ENCODE results near the gene XRN1.
"Not testable (repeated sequence)": the region's sequence is repeated elsewhere in the genome, so short reads cannot be mapped to it uniquely, and the experiment has no call there.

The XRN1 gene

GRCh38 chr3:142348460-142348859 is 99.4 kb downstream of the XRN1 start:
- no peaks in the 10 kb centered on the region for H3K36me3 ChIP-seq (ENCODE audit: control insufficient read depth, insufficient read depth, low read length)
- WGBS, 2 experiments: 83 to 91% methylated on average over 1 of the region's 1 CpG
- no peaks in the 10 kb centered on the region for H3K27me3 ChIP-seq (ENCODE audit: control insufficient read depth, insufficient read depth, low read length, poor library complexity, severe bottlenecking)
- no peaks in the 10 kb centered on the region for H3K9me3 ChIP-seq (ENCODE audit: control insufficient read depth, low read length)
- no peak overlapping the region for H3K27ac ChIP-seq (ENCODE audit: insufficient read depth, low read depth, low read length, poor library complexity, severe bottlenecking)
- no peaks in the 10 kb centered on the region for H3K4me1 ChIP-seq (ENCODE audit: control insufficient read depth, insufficient read depth, low read length)
- H3K4me3 ChIP-seq (ENCODE audit: insufficient read depth, low read depth, low read length): no peak overlapping the region

DNA sequence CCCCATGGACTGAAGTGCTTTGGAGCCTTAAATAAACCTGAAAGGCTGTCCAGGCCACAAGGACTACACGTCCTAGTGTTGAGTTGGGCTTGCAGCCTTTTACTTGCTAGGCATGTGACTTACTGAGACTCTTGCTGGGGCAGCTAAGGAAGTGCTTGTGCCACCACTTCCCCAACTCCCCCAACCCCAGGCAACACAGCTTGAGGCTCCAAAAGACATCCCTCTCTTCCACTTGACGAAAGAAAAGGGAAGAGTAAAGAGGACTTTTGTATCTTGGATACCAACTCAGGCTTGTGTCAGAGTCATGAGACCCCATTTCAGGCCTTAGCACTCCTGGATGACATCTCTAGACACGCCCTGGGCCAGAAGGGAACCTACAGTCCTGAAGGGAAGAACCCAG is 109.8 kb downstream of the XRN1 start:
- Histone ChIP-seq H3K4me1 (ENCODE audit: control insufficient read depth, insufficient read depth, low read length) (no peaks in the 10 kb centered on the region), H3K27ac (ENCODE audit: insufficient read depth, low read depth, low read length, poor library complexity, severe bottlenecking) (no peak overlapping the region), H3K36me3 (ENCODE audit: control insufficient read depth, insufficient read depth, low read length) (no peaks in the 10 kb centered on the region), H3K9me3 (ENCODE audit: control insufficient read depth, low read length) (no peaks in the 10 kb centered on the region), H3K4me3 (ENCODE audit: insufficient read depth, low read depth, low read length) (no peak overlapping the region), H3K27me3 (ENCODE audit: control insufficient read depth, insufficient read depth, low read length, poor library complexity, severe bottlenecking) (no peaks in the 10 kb centered on the region)
- WGBS, 2 experiments: 74 to 80% methylated on average over 3 of the region's 3 CpGs

DNA sequence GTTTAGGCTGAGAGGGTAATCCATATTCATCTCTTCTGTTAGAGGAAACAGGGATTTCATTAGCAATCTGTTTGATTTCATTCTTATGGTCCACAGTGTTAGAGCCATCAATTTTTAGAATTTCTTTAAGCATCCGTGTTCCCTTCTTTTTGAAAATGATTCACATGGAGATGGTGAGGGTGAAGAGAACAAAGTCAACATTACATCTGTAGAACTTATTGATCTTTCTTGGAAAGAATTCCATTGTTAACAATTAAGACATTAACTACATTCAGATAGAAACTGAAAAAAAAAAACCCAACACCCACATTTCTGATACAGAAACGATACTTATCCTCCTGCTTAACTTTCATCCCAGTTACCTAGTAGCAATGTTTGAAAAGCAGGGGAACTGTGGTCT is 115.4 kb downstream of the XRN1 start:
- 80 to 100% methylated on average over 2 of the region's 2 CpGs for WGBS, 2 experiments
- no peaks in the 10 kb centered on the region for H3K36me3 ChIP-seq (ENCODE audit: control insufficient read depth, insufficient read depth, low read length)
- no peaks in the 10 kb centered on the region for H3K9me3 ChIP-seq (ENCODE audit: control insufficient read depth, low read length)
- H3K4me1 ChIP-seq (ENCODE audit: control insufficient read depth, insufficient read depth, low read length): no peaks in the 10 kb centered on the region
- H3K27me3 ChIP-seq (ENCODE audit: control insufficient read depth, insufficient read depth, low read length, poor library complexity, severe bottlenecking): no peaks in the 10 kb centered on the region
- H3K4me3 ChIP-seq (ENCODE audit: insufficient read depth, low read depth, low read length): no peak overlapping the region
- H3K27ac ChIP-seq (ENCODE audit: insufficient read depth, low read depth, low read length, poor library complexity, severe bottlenecking): no peak overlapping the region

GRCh38 chr3:142324275-142324953 is 123.4 kb downstream of the XRN1 start:
- not testable (repeated sequence) for H3K27me3 ChIP-seq (ENCODE audit: control insufficient read depth, insufficient read depth, low read length, poor library complexity, severe bottlenecking); H3K4me3 ChIP-seq (ENCODE audit: insufficient read depth, low read depth, low read length); H3K36me3 ChIP-seq (ENCODE audit: control insufficient read depth, insufficient read depth, low read length); H3K9me3 ChIP-seq (ENCODE audit: control insufficient read depth, low read length); H3K27ac ChIP-seq (ENCODE audit: insufficient read depth, low read depth, low read length, poor library complexity, severe bottlenecking); H3K4me1 ChIP-seq (ENCODE audit: control insufficient read depth, insufficient read depth, low read length)
- WGBS, 2 experiments: 100% methylated on average over 1 of the region's 1 CpG

DNA sequence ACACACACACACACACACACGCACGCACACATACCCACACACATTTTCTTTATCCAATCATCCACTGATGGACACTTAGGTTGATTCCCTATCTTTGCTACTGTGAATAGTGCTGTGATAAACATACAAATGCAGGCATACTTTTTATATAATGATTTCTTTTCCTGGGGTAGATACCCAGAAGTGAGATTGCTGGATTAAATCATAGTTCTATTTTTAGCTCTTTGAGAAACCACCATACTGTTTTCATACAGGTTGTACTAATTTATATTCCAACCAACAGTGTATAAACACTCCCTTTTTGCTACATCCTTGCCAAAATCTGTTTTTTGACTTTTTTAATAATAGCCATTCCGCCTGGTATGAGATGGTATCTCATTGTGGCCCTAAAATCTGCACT is 127.9 kb downstream of the XRN1 start:
- Histone ChIP-seq H3K27ac (ENCODE audit: insufficient read depth, low read depth, low read length, poor library complexity, severe bottlenecking) (no peak overlapping the region), H3K4me3 (ENCODE audit: insufficient read depth, low read depth, low read length) (no peak overlapping the region), H3K27me3 (ENCODE audit: control insufficient read depth, insufficient read depth, low read length, poor library complexity, severe bottlenecking) (no peaks in the 10 kb centered on the region), H3K4me1 (ENCODE audit: control insufficient read depth, insufficient read depth, low read length) (no peaks in the 10 kb centered on the region), H3K9me3 (ENCODE audit: control insufficient read depth, low read length) (no peaks in the 10 kb centered on the region), H3K36me3 (ENCODE audit: control insufficient read depth, insufficient read depth, low read length) (no peaks in the 10 kb centered on the region)
- whole genome bisulfite sequencing, 2 experiments: 100% methylated on average over 1 to 3 of the region's 3 CpGs

DNA sequence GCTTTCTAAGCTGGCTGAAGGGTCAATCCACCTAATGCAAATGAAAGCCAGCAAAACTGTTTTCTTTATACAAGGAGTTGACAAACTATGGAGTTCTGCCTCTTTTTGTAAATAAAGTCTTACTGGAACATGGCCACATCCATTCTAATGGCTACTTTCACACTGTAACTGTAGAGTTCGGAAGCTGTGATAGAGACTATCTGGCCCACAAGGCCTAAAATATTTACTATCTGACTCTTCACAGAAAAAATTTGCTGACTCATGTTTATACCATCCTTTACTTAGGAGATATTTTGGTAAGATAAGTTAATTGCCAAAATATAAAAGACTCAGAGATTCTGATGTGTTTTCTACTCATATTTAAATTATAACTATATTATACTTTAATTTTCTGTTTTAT is 128.7 kb downstream of the XRN1 start:
- Histone ChIP-seq H3K36me3 (ENCODE audit: control insufficient read depth, insufficient read depth, low read length) (no peaks in the 10 kb centered on the region), H3K4me1 (ENCODE audit: control insufficient read depth, insufficient read depth, low read length) (no peaks in the 10 kb centered on the region), H3K4me3 (ENCODE audit: insufficient read depth, low read depth, low read length) (no peak overlapping the region), H3K9me3 (ENCODE audit: control insufficient read depth, low read length) (no peaks in the 10 kb centered on the region), H3K27ac (ENCODE audit: insufficient read depth, low read depth, low read length, poor library complexity, severe bottlenecking) (no peak overlapping the region), H3K27me3 (ENCODE audit: control insufficient read depth, insufficient read depth, low read length, poor library complexity, severe bottlenecking) (no peaks in the 10 kb centered on the region)
- 96 to 100% methylated on average over 1 of the region's 1 CpG for WGBS, 2 experiments

DNA sequence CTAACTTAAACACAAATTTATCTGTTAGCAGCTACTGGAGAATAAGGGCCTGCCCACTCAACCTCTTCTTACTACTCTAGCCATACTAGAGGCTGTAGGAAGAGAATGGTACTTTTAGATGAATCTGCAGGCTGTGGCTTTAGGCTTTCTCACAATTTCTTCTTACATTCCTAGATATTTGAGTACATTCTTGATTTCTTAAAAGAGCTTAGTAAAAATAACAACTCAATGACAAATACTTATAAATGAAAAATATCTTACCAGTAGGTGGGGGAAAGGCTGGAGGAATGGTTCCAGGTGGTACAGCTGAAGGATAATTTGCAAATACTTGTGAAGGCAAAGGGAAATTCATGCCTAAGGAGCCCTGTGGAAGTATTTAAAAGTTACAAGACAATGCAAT is 129.5 kb downstream of the XRN1 start:
- H3K27me3 ChIP-seq (ENCODE audit: control insufficient read depth, insufficient read depth, low read length, poor library complexity, severe bottlenecking): no peaks in the 10 kb centered on the region
- no peaks in the 10 kb centered on the region for H3K9me3 ChIP-seq (ENCODE audit: control insufficient read depth, low read length)
- H3K4me3 ChIP-seq (ENCODE audit: insufficient read depth, low read depth, low read length): no peak overlapping the region
- H3K27ac ChIP-seq (ENCODE audit: insufficient read depth, low read depth, low read length, poor library complexity, severe bottlenecking): no peak overlapping the region
- no peaks in the 10 kb centered on the region for H3K36me3 ChIP-seq (ENCODE audit: control insufficient read depth, insufficient read depth, low read length)
- no peaks in the 10 kb centered on the region for H3K4me1 ChIP-seq (ENCODE audit: control insufficient read depth, insufficient read depth, low read length)

DNA sequence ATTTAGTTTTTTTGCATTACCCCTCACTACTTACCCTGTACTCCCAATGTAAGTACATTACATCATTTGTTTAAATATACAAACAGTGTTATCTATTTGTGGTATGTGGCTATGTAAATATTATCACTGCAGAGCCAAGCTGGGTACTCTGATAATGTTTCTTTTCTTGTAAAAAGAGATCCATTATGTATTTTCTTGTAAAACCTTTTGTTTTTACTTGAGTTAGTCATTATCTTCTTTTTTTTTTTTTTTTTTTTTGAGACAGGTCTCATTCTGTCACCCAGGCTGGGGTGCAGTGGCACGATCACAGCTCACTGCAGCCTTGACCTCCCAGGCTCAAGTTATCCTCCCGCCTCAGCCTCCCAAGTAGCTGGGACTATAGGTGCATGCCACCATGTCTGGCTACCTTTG is 131.9 kb downstream of the XRN1 start:
- H3K9me3 ChIP-seq (ENCODE audit: control insufficient read depth, low read length); H3K4me3 ChIP-seq (ENCODE audit: insufficient read depth, low read depth, low read length); H3K27me3 ChIP-seq (ENCODE audit: control insufficient read depth, insufficient read depth, low read length, poor library complexity, severe bottlenecking); H3K27ac ChIP-seq (ENCODE audit: insufficient read depth, low read depth, low read length, poor library complexity, severe bottlenecking); H3K4me1 ChIP-seq (ENCODE audit: control insufficient read depth, insufficient read depth, low read length); H3K36me3 ChIP-seq (ENCODE audit: control insufficient read depth, insufficient read depth, low read length): not testable (repeated sequence)
- WGBS, 2 experiments: 90 to 95% methylated on average over 2 of the region's 2 CpGs

GRCh38 chr3:142315083-142315482 is 132.8 kb downstream of the XRN1 start:
- no peak overlapping the region for H3K27ac ChIP-seq (ENCODE audit: insufficient read depth, low read depth, low read length, poor library complexity, severe bottlenecking)
- H3K36me3 ChIP-seq (ENCODE audit: control insufficient read depth, insufficient read depth, low read length): no peaks in the 10 kb centered on the region
- no peaks in the 10 kb centered on the region for H3K9me3 ChIP-seq (ENCODE audit: control insufficient read depth, low read length)
- H3K27me3 ChIP-seq (ENCODE audit: control insufficient read depth, insufficient read depth, low read length, poor library complexity, severe bottlenecking): no peaks in the 10 kb centered on the region
- H3K4me3 ChIP-seq (ENCODE audit: insufficient read depth, low read depth, low read length): no peak overlapping the region
- H3K4me1 ChIP-seq (ENCODE audit: control insufficient read depth, insufficient read depth, low read length): no peaks in the 10 kb centered on the region

- Histone ChIP-seq H3K9me3 (ENCODE audit: control insufficient read depth, low read length) (no peaks in the 10 kb centered on the region), H3K27ac (ENCODE audit: insufficient read depth, low read depth, low read length, poor library complexity, severe bottlenecking) (no peak overlapping the region), H3K27me3 (ENCODE audit: control insufficient read depth, insufficient read depth, low read length, poor library complexity, severe bottlenecking) (no peaks in the 10 kb centered on the region), H3K4me3 (ENCODE audit: insufficient read depth, low read depth, low read length) (no peak overlapping the region), H3K36me3 (ENCODE audit: control insufficient read depth, insufficient read depth, low read length) (no peaks in the 10 kb centered on the region), H3K4me1 (ENCODE audit: control insufficient read depth, insufficient read depth, low read length) (no peaks in the 10 kb centered on the region)
- 100% methylated on average over 1 of the region's 1 CpG; no CpG with 5 or more reads in 1 of the 2 experiments for WGBS, 2 experiments
These were observed 137.4 kb downstream of the XRN1 start for GRCh38 chr3:142310439-142310838.

- not testable (repeated sequence) for H3K9me3 ChIP-seq (ENCODE audit: control insufficient read depth, low read length); H3K4me3 ChIP-seq (ENCODE audit: insufficient read depth, low read depth, low read length); H3K27me3 ChIP-seq (ENCODE audit: control insufficient read depth, insufficient read depth, low read length, poor library complexity, severe bottlenecking); H3K36me3 ChIP-seq (ENCODE audit: control insufficient read depth, insufficient read depth, low read length); H3K27ac ChIP-seq (ENCODE audit: insufficient read depth, low read depth, low read length, poor library complexity, severe bottlenecking); H3K4me1 ChIP-seq (ENCODE audit: control insufficient read depth, insufficient read depth, low read length)
- 93 to 100% methylated on average over 2 to 3 of the region's 3 CpGs for WGBS, 2 experiments
These were observed 145.0 kb downstream of the XRN1 start for GRCh38 chr3:142302847-142303246.
